Adrenal gland (tissue), 5 donors: ENCODE results near the gene LTF.

Source experiments
- POLR2A ChIP-seq, 2 donors: fragments of 450-650 bp; IDR thresholded peaks; one replicate each; pipeline ENCODE4 v1.6.1; 2017; ENCODE audit warnings: antibody characterized with exemption in 2 of 2, mild to moderate bottlenecking in 2 of 2, moderate library complexity in 1 of 2
- TF ChIP-seq, protein P1 (sequence below), 6 experiments: fragments of 450-650 bp in 4 of 6; fragments of 200-600 bp in 2 of 6; sonication (generic) in 1 of 6; IDR thresholded peaks; 1 replicate in 5 of 6; 2 replicates in 1 of 6; pipeline versions ENCODE4 v1.5.1 to v1.8.0; 2016 to 2021; ENCODE audit warnings: antibody characterized with exemption in 6 of 6, mild to moderate bottlenecking in 2 of 6, moderate library complexity in 1 of 6
- donor health status: DM: no; HTN: no; CAD: no.

GRCh38 chr3:46423588-46423987, 41.1 kb downstream of the LTF start:
- TF ChIP-seq, protein P1, sequence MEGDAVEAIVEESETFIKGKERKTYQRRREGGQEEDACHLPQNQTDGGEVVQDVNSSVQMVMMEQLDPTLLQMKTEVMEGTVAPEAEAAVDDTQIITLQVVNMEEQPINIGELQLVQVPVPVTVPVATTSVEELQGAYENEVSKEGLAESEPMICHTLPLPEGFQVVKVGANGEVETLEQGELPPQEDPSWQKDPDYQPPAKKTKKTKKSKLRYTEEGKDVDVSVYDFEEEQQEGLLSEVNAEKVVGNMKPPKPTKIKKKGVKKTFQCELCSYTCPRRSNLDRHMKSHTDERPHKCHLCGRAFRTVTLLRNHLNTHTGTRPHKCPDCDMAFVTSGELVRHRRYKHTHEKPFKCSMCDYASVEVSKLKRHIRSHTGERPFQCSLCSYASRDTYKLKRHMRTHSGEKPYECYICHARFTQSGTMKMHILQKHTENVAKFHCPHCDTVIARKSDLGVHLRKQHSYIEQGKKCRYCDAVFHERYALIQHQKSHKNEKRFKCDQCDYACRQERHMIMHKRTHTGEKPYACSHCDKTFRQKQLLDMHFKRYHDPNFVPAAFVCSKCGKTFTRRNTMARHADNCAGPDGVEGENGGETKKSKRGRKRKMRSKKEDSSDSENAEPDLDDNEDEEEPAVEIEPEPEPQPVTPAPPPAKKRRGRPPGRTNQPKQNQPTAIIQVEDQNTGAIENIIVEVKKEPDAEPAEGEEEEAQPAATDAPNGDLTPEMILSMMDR (IDR thresholded peaks at IDR 0.05): no peak
- TF ChIP-seq POLR2A (IDR thresholded peaks at IDR 0.05): no peak
